PC-3 (cell line): ENCODE data around the gene MAPK8IP2.

ENCODE experiments used
- CTCF ChIP-seq: fragments of 300-600 bp; sonication (generic); conservative IDR thresholded peaks from 2 replicates; pipeline ENCODE4 v1.5.1; 2017; ENCODE audit warnings: antibody characterized with exemption, low read depth, mild to moderate bottlenecking, low read length
- EZH2 ChIP-seq: fragments of 300-600 bp; sonication (generic); IDR thresholded peaks from one replicate; pipeline ENCODE4 v1.6.1; 2017; ENCODE audit warnings: antibody characterized with exemption, mild to moderate bottlenecking, low read length; ENCODE audit not compliant: unreplicated experiment
- EZH2phosphoT487 ChIP-seq: fragments of 300-600 bp; sonication (generic); IDR thresholded peaks from 2 replicates; pipeline ENCODE4 v1.6.1; 2018; ENCODE audit warnings: mild to moderate bottlenecking, antibody characterized with exemption, low read length, borderline replicate concordance

- no peak for TF ChIP-seq EZH2
- no peak for TF ChIP-seq CTCF
- TF ChIP-seq EZH2phosphoT487: no peak
Measured at GRCh38 chr22:50563413-50564160, 37.0 kb upstream of the MAPK8IP2 start.
